DOHH2 (cell line): ENCODE results near the gene HOXC6.
"Not testable (repeated sequence)": the region's sequence is repeated elsewhere in the genome, so short reads cannot be mapped to it uniquely, and the experiment has no call there.

ENCODE experiments used
- H3F3A ChIP-seq: fragments of 200-600 bp; sonication (generic), shearing (Covaris generic); 2 replicates; pipeline ENCODE4 v1.6.0; 2016; ENCODE audit warnings: antibody characterized with exemption, mild to moderate bottlenecking; ENCODE audit not compliant: control insufficient read depth, insufficient read depth
- H3K27ac ChIP-seq: fragments of 200-600 bp; sonication (generic); 2 replicates; pipeline ENCODE4 v1.5.1; 2014; ENCODE audit warnings: low read depth, mild to moderate bottlenecking, low read length, moderate library complexity
- H3K27me3 ChIP-seq: fragments of 200-600 bp; sonication (generic); 2 replicates; pipeline ENCODE4 v1.6.1; 2014; ENCODE audit warnings: mild to moderate bottlenecking, low read length, mixed read lengths; ENCODE audit not compliant: control insufficient read depth
- H3K36me3 ChIP-seq: fragments of 200-600 bp; sonication (generic); 2 replicates; pipeline ENCODE4 v1.6.1; 2014; ENCODE audit warnings: mild to moderate bottlenecking, low read length, moderate library complexity, mixed read lengths; ENCODE audit not compliant: control insufficient read depth
- H3K4me1 ChIP-seq: fragments of 200-600 bp; sonication (generic); 2 replicates; pipeline ENCODE4 v1.6.1; 2014; ENCODE audit warnings: mild to moderate bottlenecking, low read length, mixed read lengths; ENCODE audit not compliant: control insufficient read depth
- H3K4me2 ChIP-seq: fragments of 200-600 bp; sonication (generic); 2 replicates; pipeline ENCODE4 v1.6.0; 2014; ENCODE audit warnings: mild to moderate bottlenecking, low read length, moderate library complexity
- H3K4me3 ChIP-seq: fragments of 200-600 bp; sonication (generic); 2 replicates; pipeline ENCODE4 v1.5.1; 2014; ENCODE audit warnings: mild to moderate bottlenecking, low read length, mixed read lengths
- H3K79me2 ChIP-seq: fragments of 200-600 bp; sonication (generic); 2 replicates; pipeline ENCODE4 v1.6.1; 2014; ENCODE audit warnings: mild to moderate bottlenecking, low read length, mixed read lengths; ENCODE audit not compliant: control insufficient read depth
- H3K9me2 ChIP-seq: fragments of 200-600 bp; sonication (generic); replicated peaks from 2 replicates; pipeline ENCODE4 v1.6.1; 2014; ENCODE audit warnings: mild to moderate bottlenecking, low read length, mixed read lengths; ENCODE audit not compliant: control insufficient read depth
- H3K9me3 ChIP-seq: fragments of 200-600 bp; sonication (generic); 2 replicates; pipeline ENCODE4 v1.6.1; 2014; ENCODE audit warnings: antibody characterized with exemption, low read length, mixed read lengths; ENCODE audit not compliant: control insufficient read depth, insufficient read depth
- H4K20me1 ChIP-seq: fragments of 200-600 bp; sonication (generic); 2 replicates; pipeline ENCODE4 v1.6.0; 2014; ENCODE audit warnings: low read depth, mild to moderate bottlenecking, antibody characterized with exemption, low read length, moderate library complexity; ENCODE audit not compliant: control insufficient read depth, insufficient read depth
- CTCF ChIP-seq: fragments of 200-600 bp; sonication (generic); IDR thresholded peaks from one replicate; pipeline ENCODE4 v1.5.1; 2014; ENCODE audit warnings: antibody characterized with exemption, mild to moderate bottlenecking, low read depth, low read length; ENCODE audit not compliant: poor library complexity, severe bottlenecking
- EZH2phosphoT487 ChIP-seq: fragments of 200-600 bp; sonication (generic); IDR thresholded peaks from 2 replicates; pipeline ENCODE4 v1.6.1; 2017; ENCODE audit warnings: borderline replicate concordance, mild to moderate bottlenecking, antibody characterized with exemption, low read length, moderate library complexity, mixed read lengths

HOXC6 gene

GRCh38 chr12:54075409-54075808, 47.2 kb downstream of the HOXC6 start:
- no peaks in the 10 kb centered on the region for H3K36me3 ChIP-seq
- no peaks in the 10 kb centered on the region for H3K9me2 ChIP-seq
- H3K9me3 ChIP-seq = no peaks in the 10 kb centered on the region
- H3F3A ChIP-seq = no peaks in the 10 kb centered on the region
- no peak overlapping the region for H3K4me3 ChIP-seq
- H4K20me1 ChIP-seq = no peaks in the 10 kb centered on the region
- no peaks in the 10 kb centered on the region for H3K79me2 ChIP-seq
- no peak for TF ChIP-seq CTCF
- no peak for TF ChIP-seq EZH2phosphoT487
- no peak overlapping the region for H3K27ac ChIP-seq
- H3K4me2 ChIP-seq = no peak overlapping the region
- H3K27me3 ChIP-seq = peaks cover 16% of the 10 kb centered on the region
- H3K4me1 ChIP-seq = no peaks in the 10 kb centered on the region

- H3K9me2 ChIP-seq = no peaks in the 10 kb centered on the region
- no peaks in the 10 kb centered on the region for H3K79me2 ChIP-seq
- H3K4me3 ChIP-seq = no peak overlapping the region
- H3K27me3 ChIP-seq = peaks cover 16% of the 10 kb centered on the region
- H4K20me1 ChIP-seq = no peaks in the 10 kb centered on the region
- no peak overlapping the region for H3K27ac ChIP-seq
- TF ChIP-seq EZH2phosphoT487 (no peak), CTCF (no peak)
- no peaks in the 10 kb centered on the region for H3K4me1 ChIP-seq
- H3F3A ChIP-seq = no peaks in the 10 kb centered on the region
- no peak overlapping the region for H3K4me2 ChIP-seq
- H3K36me3 ChIP-seq = no peaks in the 10 kb centered on the region
- no peaks in the 10 kb centered on the region for H3K9me3 ChIP-seq
Measured at GRCh38 chr12:54075974-54076373, 47.7 kb downstream of the HOXC6 start.

GRCh38 chr12:54077843-54078242, 49.6 kb downstream of the HOXC6 start:
- H3K4me3 ChIP-seq, H3K4me2 ChIP-seq, H3K4me1 ChIP-seq, H3K9me2 ChIP-seq, H3F3A ChIP-seq, H3K27ac ChIP-seq, H3K9me3 ChIP-seq, H3K36me3 ChIP-seq, H4K20me1 ChIP-seq, H3K79me2 ChIP-seq: not testable (repeated sequence)
- H3K27me3 ChIP-seq = peaks cover 16% of the 10 kb centered on the region

- H3K27ac ChIP-seq, H3K4me1 ChIP-seq, H3K4me3 ChIP-seq, H3K36me3 ChIP-seq, H3K9me2 ChIP-seq, H4K20me1 ChIP-seq, H3K4me2 ChIP-seq, H3F3A ChIP-seq, H3K9me3 ChIP-seq, H3K79me2 ChIP-seq: not testable (repeated sequence)
- peaks cover 20% of the 10 kb centered on the region for H3K27me3 ChIP-seq
Measured at GRCh38 chr12:54079115-54079514, 50.9 kb downstream of the HOXC6 start.
